ENCODE measurements around the gene RIN3.

- TF ChIP-seq CTCF (conservative IDR thresholded peaks at IDR 0.05), result no peak
- no peak for TF ChIP-seq EZH2 (IDR thresholded peaks at IDR 0.05; ENCODE audit: low read depth)
Measured at GRCh38 chr14:92490239-92490959, 23.2 kb upstream of the RIN3 start.
